Cortex of kidney (tissue), 1 donor: ENCODE results near the gene AP2A1.
"Not testable (repeated sequence)": the region's sequence is repeated elsewhere in the genome, so short reads cannot be mapped to it uniquely, and the experiment has no call there.

Experiments used
- DNase-seq: peaks from one replicate; lab custom pipeline; 2025; lab: John Stamatoyannopoulos, UW

Gene AP2A1

GRCh38 chr19:49812997-49813861 is 46.4 kb downstream of the AP2A1 start, which contains the start of gene FUZ:
Gene FUZ (minus strand): TSS chr19:49813292. CDS start chr19:49813106, 186 bp downstream.
- DNase-seq, result no peak

GRCh38 chr19:49814010-49814409 is 47.2 kb downstream of the AP2A1 start:
- DNase-seq, result no peak

GRCh38 chr19:49816590-49816989 is 49.8 kb downstream of the AP2A1 start:
- DNase-seq, result no peak

- DNase-seq, result peak; percentile 39
Measured at GRCh38 chr19:49817964-49818648, 51.3 kb downstream of the AP2A1 start, which contains the start of gene MED25. Gene MED25 (plus strand): TSS chr19:49818289. CDS start chr19:49818342, 53 bp downstream.

GRCh38 chr19:49818649-49819370 is 52.0 kb downstream of the AP2A1 start:
- DNase-seq, result no peak

GRCh38 chr19:49819452-49820115 is 52.8 kb downstream of the AP2A1 start:
- not testable (repeated sequence) for DNase-seq

- DNase-seq, result no peak
Measured at GRCh38 chr19:49820125-49820524, 53.3 kb downstream of the AP2A1 start.

GRCh38 chr19:49823472-49823871 is 56.7 kb downstream of the AP2A1 start:
- DNase-seq, result no peak

GRCh38 chr19:49824662-49825061 is 57.9 kb downstream of the AP2A1 start:
- no peak for DNase-seq

GRCh38 chr19:49827034-49827433 is 60.2 kb downstream of the AP2A1 start:
- DNase-seq, result no peak

GRCh38 chr19:49829200-49829599 is 62.4 kb downstream of the AP2A1 start:
- no peak for DNase-seq

- DNase-seq, result no peak
Measured at GRCh38 chr19:49829721-49830120, 62.9 kb downstream of the AP2A1 start.

- DNase-seq, result no peak
Measured at GRCh38 chr19:49830766-49831165, 64.0 kb downstream of the AP2A1 start.

- DNase-seq, result no peak
Measured at GRCh38 chr19:49831592-49831991, 64.8 kb downstream of the AP2A1 start.

GRCh38 chr19:49832556-49832955 is 65.8 kb downstream of the AP2A1 start:
- no peak for DNase-seq

GRCh38 chr19:49833599-49833998 is 66.8 kb downstream of the AP2A1 start:
- DNase-seq, result no peak

- no peak for DNase-seq
Measured at GRCh38 chr19:49835562-49835961, 68.8 kb downstream of the AP2A1 start.

- no peak for DNase-seq
Measured at GRCh38 chr19:49836176-49837008, 69.6 kb downstream of the AP2A1 start.

GRCh38 chr19:49837009-49837310 is 70.2 kb downstream of the AP2A1 start:
- DNase-seq, result no peak

- no peak for DNase-seq
Measured at GRCh38 chr19:49837425-49837824, 70.6 kb downstream of the AP2A1 start.
